Activated naive CD4-positive, alpha-beta T cell treated with anti-CD3 and anti-CD28 coated beads, Interleukin-2, amount 50 U/mL, for 72 hours (primary cell): ENCODE data around the gene C2orf49. TPM values are rescaled to one million over a fixed set of nuclear protein-coding genes. Genes with fewer than 3 reads are reported as not detected.

Experiments used
- ATAC-seq, 2 donors: fragments of 150-1000 bp; cut with Tn5 transposase; 2 replicates each; pipeline ENCODE4 v1.10.0; 2021; ENCODE audit warnings: mild to moderate bottlenecking in 2 of 2, moderate library complexity in 2 of 2
- DNase-seq, 2 donors: peaks; one replicate each; pipeline ENCODE4 v3.0.0; 2021 to 2022; ENCODE audit warnings: low spot score in 2 of 2
- H3K27ac Mint-ChIP-seq, 2 donors: one replicate each; pipeline ENCODE4 v1.8.0; 2022; ENCODE audit warnings: mild to moderate bottlenecking in 2 of 2, mixed read lengths in 2 of 2
- H3K36me3 Mint-ChIP-seq, 2 donors: one replicate each; pipeline ENCODE4 v1.8.0; 2022; ENCODE audit warnings: mixed read lengths in 2 of 2
- H3K9me3 Mint-ChIP-seq, 2 donors: one replicate each; pipeline ENCODE4 v1.8.0; 2022; ENCODE audit warnings: mixed read lengths in 2 of 2
- total RNA-seq, 2 donors: library from RNA; stranded (reverse); gene quantifications; one replicate each; pipeline ENCODE4 v1.2.3, GENCODE V29; 2022

Gene C2orf49
- total RNA-seq, 2 donors from 2014 or later = 24.1 to 25.0 TPM

DNA sequence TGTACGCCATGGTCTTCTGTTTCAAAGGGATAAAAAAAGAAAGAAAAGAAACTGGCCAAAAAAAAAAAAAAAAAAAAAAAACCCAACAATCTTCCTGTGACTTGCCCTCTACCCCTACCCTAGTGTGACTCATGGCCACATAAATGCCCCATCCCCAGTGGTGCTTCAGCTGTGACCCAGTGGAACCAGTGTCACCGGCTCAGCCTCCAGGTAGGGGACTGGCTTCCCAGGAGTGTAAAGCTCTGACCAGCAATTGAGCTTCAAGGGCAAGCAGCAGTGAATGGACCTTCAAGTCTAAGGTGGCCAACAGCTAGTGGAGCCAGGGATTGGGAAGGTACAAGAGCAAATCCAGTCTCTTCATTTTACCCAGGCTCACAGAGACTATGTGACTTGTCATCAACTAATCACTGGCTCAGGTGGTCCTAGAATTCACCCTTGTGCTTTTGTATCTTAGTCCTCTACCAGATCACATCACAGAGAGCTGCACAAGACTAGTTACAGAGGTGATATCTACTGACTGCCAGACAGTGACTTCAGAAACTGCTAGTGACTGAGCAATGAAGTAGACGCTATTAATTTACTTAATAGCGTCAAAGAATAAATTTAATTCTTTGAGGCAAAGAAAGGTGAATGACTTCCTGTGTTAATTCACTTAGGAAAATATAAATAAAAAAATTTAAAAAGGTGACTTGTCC is 6.5 kb upstream of the C2orf49 start:
- ATAC-seq (peak in 1 of 2 donors; percentile 69), DNase-seq (no peak)
- Mint-ChIP-seq H3K36me3 (peaks cover 12 to 13% of the 10 kb centered on the region in 2 donors), H3K9me3 (no peaks in the 10 kb centered on the region), H3K27ac (peak overlapping the region; percentile 95)

DNA sequence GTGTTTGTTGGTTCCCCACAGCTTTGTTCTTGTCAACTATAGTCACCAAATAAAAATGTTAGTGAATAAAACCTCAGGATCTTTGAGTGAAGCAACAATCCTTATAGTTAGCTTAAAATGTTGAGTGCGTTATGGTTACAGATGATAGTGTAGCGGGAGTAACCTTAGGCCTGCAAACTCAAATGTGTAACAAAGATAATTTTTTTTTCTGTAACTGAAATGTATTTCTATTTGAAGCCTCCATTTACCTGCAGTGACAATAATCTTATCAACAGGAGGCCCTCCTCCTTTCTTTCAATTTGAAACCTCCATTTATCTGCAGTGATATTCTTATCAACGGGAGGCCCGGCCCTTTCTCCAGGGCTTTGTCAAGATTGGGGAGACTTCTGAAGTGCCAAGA is 3.1 kb upstream of the C2orf49 start:
- ATAC-seq = no peak
- Mint-ChIP-seq H3K27ac (peak overlapping the region in 1 of 2 donors; percentile 2), H3K36me3 (peaks cover 6 to 17% of the 10 kb centered on the region in 2 donors), H3K9me3 (no peaks in the 10 kb centered on the region)
- no peak for DNase-seq

DNA sequence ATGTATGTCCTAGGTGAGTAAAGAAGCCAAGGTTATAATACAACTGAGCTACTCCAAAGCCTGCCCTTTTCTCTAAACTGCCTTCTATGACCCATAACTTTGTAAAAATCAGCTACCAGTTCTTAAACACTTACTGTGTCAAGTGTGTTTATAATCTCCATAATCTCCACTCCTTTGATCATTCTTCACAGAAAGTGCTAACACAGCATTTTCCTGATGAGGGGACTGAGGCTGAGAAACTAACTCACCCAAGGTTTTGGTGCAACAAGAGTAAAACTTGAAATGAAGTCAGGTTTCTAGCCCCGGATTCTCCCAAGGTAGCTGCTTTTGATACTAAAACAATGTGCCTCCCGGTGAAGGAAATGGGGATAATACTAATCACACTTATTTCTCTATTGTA is 1.9 kb upstream of the C2orf49 start:
- Mint-ChIP-seq H3K9me3 (no peaks in the 10 kb centered on the region), H3K27ac (peak overlapping the region in 1 of 2 donors; percentile 92), H3K36me3 (peaks cover 5 to 15% of the 10 kb centered on the region in 2 donors)
- DNase-seq = no peak
- ATAC-seq = no peak

DNA sequence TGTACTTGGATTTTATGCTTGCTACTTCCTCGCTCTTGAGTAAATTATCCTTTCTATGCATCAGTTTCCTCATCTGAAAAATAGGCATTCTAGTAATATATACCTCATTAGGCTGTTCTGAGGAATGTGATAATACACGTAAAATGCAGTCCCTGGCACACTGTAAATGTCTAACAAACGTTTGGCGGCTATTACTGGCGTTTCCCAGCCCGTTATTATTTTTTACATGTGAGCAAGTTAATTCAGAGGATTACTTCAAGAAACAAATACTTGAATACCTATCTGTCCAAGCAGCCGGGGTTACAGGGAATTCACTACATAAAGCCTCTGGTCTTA is 586 bp upstream of the C2orf49 start:
- DNase-seq (no peak), ATAC-seq (no peak)
- Mint-ChIP-seq H3K36me3 (peaks cover 5 to 15% of the 10 kb centered on the region in 2 donors), H3K9me3 (no peaks in the 10 kb centered on the region), H3K27ac (peak overlapping the region; percentile 92 to 100)

DNA sequence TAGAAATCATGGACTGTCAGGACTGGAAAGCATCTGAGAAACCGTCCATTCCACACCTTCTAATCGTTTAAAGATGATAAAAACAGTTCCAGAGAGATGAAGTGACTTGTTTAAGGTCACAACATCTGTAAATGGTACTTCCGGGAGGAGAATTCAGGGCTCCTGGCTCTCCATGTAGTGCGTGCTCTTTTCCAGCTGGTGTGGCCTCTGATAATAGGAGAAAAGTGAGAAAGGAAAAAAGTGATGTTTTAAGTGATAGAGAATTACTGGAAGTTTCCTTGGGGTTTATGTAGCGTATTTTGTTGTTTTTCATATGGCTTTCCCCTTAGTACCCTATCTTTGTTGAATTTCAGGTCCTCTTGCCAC is 663 bp downstream of the C2orf49 start:
- DNase-seq (no peak), ATAC-seq (no peak)
- Mint-ChIP-seq H3K27ac (peak overlapping the region; percentile 92 to 96), H3K36me3 (peaks cover 5 to 15% of the 10 kb centered on the region in 2 donors), H3K9me3 (no peaks in the 10 kb centered on the region)

DNA sequence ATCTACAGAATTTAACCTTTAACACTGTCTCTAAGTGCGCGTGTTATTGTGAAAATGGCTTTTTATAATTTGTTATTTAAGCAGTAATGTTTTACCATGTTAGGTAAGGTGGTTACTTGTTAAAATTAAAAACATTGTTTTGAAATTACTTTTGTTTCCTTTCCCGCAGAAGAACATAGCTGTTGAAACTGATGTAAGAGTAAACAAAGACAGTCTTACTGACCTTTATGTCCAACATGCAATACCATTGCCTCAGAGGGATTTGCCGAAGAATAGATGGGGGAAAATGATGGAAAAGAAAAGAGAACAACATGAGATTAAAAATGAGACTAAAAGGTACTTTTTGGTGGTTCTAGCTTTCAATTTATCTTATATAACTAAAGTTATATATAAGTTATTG is 2.1 kb downstream of the C2orf49 start:
- no peak overlapping the region for H3K27ac Mint-ChIP-seq
- H3K9me3 Mint-ChIP-seq = no peaks in the 10 kb centered on the region
- ATAC-seq (no peak), DNase-seq (no peak)
- H3K36me3 Mint-ChIP-seq = peaks cover 5 to 15% of the 10 kb centered on the region in 2 donors

DNA sequence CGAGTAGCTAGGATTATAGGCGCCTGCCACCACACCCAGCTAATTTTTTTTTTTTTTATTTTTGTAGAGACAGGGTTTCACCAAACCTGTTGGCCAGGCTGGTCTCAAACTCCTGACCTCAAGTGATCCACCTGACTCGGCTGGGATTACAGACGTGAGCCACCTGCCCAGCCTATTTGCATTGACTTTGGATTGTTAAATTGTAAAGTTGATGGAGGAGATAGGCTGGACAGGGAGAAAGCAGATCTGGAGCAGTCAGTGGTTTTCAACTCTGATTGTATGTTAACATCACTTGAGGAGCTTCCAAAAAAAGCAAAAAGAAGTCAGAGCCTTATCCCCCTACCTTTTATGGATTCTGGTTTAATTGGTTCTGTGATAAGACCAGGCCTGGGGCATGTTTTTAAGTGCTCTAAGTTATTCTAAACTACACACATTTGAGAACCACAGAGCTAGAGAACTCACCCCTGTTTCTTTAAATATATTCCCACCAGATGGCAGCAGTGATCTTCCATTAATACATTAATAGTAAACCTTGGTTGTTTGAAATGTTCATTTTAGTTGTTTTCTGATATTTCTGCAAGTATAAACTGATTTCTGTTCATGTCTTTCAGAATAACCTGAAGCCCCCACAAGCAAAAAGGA is 7.5 kb downstream of the C2orf49 start:
- Mint-ChIP-seq H3K9me3 (no peaks in the 10 kb centered on the region), H3K36me3 (peaks cover 0 to under 1% of the 10 kb centered on the region in 2 donors), H3K27ac (peak overlapping the region in 1 of 2 donors; percentile 4)
- ATAC-seq (no peak), DNase-seq (no peak)

DNA sequence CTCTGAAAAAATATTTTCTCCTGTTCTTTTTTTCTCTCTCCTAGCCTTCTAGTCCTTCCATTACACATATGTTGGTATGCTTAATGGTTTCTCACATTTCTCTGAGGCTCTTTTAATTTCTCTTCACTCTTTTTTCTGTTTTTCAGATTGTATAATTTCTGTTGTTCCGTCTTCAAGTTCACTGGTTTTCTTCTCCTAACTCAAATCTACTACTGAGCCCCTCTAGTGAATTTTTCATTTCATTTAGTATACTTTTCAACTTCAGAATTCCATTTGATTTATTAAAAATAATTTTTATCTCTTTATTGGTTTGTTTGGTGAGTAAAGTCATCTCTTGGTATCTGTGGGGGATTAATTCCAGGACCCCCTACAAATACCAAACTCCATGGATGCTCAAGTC is 19.8 kb downstream of the C2orf49 start:
- Mint-ChIP-seq H3K9me3 (peaks cover 12% of the 10 kb centered on the region in 2 donors), H3K27ac (no peak overlapping the region), H3K36me3 (peaks cover 30 to 52% of the 10 kb centered on the region in 2 donors)
- DNase-seq (no peak), ATAC-seq (no peak)

DNA sequence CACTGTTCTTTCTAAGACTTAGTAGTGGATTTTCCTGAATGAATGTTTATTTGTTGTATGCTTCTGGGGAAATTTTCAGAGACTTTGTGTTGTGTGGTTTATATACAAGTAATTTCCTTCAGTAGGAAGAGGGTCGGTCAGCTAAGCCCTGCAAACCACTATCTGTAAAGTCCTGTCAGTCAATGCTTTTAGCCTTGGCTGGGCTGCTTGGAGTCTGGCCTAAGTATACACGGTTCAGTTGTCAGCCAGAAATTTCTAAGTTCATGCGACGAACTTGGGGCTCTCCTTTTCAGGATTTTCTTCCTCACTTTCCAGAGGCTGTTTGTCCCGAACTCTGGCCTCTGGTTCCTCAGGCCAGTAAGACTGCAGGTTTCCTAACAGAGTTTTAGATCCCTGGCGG is 21.3 kb downstream of the C2orf49 start:
- peaks cover 12% of the 10 kb centered on the region in 2 donors for H3K9me3 Mint-ChIP-seq

DNA sequence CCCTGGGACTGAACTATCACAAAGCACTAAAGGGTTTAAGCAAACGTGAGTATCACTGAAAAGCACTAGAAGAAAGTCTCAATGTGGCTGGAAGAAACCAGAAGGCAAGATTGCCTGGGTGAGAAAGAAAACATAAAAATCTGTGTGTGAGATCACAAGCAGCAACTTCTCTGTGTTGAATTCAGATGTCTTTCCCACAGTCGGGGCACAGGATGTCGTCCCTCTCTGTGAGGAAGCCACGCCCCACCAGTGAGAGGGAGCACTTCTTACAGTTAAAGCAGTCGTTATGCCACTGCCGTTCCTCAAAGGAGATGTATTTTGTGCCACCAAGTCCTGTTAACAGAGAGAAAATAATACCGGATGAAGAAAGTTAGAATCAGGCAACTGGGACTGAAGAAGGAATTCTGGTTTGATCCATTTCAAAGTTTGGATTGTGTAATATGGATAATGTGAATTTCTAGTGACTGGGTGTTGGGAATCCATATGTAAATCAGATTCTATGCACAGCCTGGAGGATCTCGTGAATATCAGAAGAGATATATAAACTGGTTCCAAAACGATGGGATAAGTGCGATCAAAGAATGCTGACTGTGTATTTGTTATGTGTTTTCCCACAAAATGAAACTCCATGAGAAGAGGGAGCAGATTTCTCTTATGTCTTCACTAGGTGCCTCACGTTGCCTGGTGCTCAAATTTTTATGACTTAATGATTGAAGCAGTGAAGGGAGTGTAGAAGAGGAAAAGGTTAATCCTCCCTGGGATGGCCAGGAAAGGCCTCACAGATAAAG is 24.0 kb downstream of the C2orf49 start:
- DNase-seq (no peak), ATAC-seq (no peak)
- Mint-ChIP-seq H3K9me3 (peaks cover 5 to 6% of the 10 kb centered on the region in 2 donors), H3K27ac (peak overlapping the region; percentile 50 to 68), H3K36me3 (peaks cover 15 to 26% of the 10 kb centered on the region in 2 donors)

More for the DNA sequence above, 21.3 kb downstream of the C2orf49 start:
- H3K27ac Mint-ChIP-seq = no peak overlapping the region
- peaks cover 24 to 44% of the 10 kb centered on the region in 2 donors for H3K36me3 Mint-ChIP-seq
- ATAC-seq (no peak), DNase-seq (no peak)

DNA sequence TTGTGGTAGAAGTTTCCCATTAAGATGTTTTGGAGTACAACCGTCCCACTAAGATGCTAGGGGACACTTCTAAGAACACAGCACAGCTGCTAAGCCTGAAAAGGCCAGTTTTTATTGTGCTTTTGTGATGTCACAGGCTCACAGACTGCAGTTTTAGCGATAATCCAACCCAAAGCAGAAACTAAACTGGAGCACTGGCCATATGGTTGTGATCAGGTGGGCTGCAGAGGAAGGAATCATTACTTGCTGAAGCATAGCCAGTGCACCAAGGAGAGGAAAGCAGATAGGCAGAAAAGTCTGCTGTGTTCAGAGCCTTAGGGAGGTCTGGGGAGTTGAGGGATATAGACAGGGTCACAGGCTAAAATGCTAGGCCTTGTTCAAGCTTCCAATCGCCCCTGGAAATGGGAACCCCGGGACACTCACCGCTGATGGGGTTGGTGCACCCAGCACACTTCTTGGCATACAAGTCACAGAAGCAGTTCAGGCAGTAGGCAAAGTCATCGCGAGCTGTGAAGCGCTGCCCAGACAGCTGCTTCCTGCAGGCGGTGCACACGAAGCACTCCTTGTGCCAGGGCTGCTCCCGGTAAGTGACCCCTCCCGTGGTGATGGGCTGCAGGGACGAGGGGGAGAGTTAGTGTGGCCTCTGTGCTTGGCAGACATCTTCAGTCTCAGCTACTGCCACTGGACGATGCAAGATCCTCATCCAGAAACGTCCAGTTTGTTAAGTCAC is 25.7 kb downstream of the C2orf49 start:
- H3K27ac Mint-ChIP-seq = peak overlapping the region in 1 of 2 donors; percentile 38
- DNase-seq = no peak
- peaks cover 2 to 15% of the 10 kb centered on the region in 2 donors for H3K36me3 Mint-ChIP-seq
- H3K9me3 Mint-ChIP-seq = no peaks in the 10 kb centered on the region
- ATAC-seq = peak in 1 of 2 donors; percentile 37

DNA sequence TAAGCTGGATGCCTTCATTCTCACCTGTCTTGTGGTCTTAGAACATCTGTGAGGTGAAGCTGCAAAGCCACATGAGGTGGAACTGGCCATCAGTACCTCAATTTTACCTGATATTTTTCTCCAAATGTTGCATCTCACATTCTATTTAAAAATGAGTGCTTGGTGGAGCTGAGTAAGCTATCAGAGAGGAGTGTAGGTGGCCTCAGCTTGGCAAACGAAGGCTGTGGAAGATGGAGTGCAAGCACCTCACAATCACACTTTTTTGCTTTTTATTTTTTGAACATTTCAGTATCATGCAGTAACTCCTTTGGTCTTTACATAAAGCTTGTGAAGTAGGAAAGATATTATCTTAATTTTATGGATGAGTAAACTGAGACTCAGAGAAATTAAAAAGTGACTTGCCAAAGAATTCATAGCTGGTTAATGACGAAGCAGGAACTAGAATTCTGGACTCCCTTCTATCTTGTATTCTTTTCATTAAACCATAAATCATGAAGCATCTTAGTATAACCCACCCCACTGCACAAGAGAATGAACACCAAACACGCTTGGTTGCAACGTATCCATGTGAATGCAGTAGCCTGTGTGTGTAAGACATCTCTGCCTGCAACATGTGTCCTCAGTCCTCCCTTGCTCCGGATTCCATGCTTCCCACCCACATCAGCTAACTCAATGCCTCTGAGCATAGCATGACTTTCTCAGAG is 27.2 kb downstream of the C2orf49 start:
- H3K9me3 Mint-ChIP-seq = no peaks in the 10 kb centered on the region

DNA sequence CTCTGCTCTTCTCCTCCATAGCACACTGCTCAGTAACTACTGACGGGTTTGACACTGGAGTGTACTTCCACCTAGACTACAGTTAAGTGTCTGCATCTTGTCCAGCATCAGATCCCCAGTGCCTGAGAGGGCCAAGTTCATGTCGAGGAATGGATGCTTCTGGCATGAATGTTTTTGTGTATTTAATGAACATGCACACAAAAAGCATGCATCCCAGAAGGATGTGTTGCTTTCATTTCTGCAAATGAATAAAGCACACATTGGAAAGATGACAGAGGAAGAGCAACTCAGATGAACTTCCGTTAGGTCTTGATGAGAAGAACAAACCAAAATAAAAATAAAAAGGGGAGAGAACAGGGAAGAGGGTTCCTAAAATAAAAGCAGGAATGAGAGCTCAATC is 27.9 kb downstream of the C2orf49 start:
- Mint-ChIP-seq H3K27ac (peak overlapping the region; percentile 48 to 55), H3K36me3 (peaks cover 0 to 9% of the 10 kb centered on the region in 2 donors), H3K9me3 (no peaks in the 10 kb centered on the region)
- DNase-seq = no peak
- ATAC-seq = no peak

More for the DNA sequence above, 27.2 kb downstream of the C2orf49 start:
- H3K27ac Mint-ChIP-seq = peak overlapping the region in 1 of 2 donors; percentile 55
- no peak for ATAC-seq
- H3K36me3 Mint-ChIP-seq = peaks cover 0 to 13% of the 10 kb centered on the region in 2 donors
- DNase-seq = no peak

DNA sequence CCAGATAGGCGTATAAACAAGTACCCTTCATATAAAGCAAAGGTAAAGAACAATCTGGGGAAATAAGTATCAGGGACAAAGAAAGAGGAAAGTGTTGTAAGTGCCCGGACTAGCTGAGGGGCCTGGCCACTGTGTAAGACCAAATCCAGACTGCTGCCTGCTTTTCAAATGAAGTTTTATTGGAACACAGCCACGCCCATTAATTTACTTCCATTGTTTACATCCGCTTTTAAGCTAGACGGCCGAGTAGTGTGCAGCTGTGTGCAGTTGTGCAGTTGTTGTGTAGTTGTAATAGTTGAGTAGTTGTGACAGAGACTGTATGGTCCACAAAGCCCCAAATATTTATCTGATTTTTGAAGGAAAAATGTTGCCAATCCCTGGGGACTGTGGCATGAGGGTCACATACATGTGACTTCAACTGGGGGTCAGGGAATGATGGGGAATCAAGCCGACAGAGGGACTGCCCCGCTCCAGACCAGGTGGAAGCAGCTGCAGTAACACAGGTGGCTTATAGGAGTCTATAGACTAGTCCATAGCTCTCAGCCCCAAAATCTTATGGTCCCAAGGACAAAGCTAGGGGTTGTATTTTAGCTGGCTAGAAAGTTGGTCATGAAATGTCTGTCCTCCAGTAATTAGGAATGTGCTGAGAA is 31.5 kb downstream of the C2orf49 start:
- H3K27ac Mint-ChIP-seq = no peak overlapping the region
- DNase-seq = no peak
- no peaks in the 10 kb centered on the region for H3K36me3 Mint-ChIP-seq
- no peaks in the 10 kb centered on the region for H3K9me3 Mint-ChIP-seq
- no peak for ATAC-seq

DNA sequence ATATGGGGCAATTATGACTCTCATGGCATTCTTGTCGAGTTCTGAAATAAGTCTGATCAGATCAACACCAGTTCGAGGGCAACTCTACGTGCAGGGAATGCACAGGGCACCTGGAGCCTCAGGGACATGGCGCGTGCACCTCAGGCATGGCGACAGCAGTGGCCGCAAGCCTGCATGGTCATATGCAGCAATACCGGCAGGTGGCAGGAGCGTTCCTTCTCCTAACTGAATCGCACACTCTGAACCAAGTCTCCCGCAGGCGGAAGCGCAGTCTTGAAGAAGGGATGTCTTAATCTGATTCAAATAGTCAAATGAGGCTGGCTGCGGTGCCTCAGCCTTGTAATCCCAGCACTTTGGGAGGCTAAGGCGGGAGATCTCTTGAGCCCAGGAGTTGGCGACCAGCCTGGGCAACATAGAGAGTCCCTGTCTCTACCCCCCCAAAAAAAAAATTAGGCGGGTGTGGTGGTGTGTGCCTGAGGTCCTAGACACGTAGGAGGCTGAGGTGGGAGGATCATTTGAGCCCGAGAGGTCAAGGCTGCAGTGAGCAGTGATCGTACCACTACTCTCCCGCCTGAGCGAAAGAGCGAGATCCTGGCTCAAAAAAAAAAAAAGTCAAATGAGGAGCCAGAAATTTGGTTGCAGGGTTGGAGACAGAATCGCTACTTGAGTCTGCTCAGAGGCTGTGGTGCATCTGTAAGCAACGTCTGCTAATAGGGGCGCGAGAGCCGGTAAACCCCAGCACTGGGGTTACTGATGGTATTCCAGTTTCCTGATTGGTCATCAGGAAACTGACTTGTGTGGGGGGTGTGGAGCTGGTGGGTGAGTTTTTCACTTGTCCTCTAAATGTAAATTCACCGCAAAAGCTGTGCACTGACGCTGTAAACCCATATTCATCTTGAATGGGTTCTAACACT is 32.7 kb downstream of the C2orf49 start:
- DNase-seq = peak; percentile 73 to 83

More for the DNA sequence above, 32.7 kb downstream of the C2orf49 start:
- Mint-ChIP-seq H3K9me3 (no peaks in the 10 kb centered on the region), H3K27ac (peak overlapping the region in 1 of 2 donors; percentile 0), H3K36me3 (no peaks in the 10 kb centered on the region)
- ATAC-seq = peak; percentile 98 to 99
